GM19239 (cell line): ENCODE results near the gene GLIS2.

Experiments used
- DNase-seq: peaks from one replicate; pipeline ENCODE4 v3.0.0; 2011; ENCODE audit warnings: low spot score; ENCODE audit not compliant: insufficient read length
- FAIRE-seq: peaks from 2 replicates; lab custom pipeline; 2011; peaks lifted over from hg19 to GRCh38; lab: Jason Lieb, UNC

The GLIS2 gene

DNA sequence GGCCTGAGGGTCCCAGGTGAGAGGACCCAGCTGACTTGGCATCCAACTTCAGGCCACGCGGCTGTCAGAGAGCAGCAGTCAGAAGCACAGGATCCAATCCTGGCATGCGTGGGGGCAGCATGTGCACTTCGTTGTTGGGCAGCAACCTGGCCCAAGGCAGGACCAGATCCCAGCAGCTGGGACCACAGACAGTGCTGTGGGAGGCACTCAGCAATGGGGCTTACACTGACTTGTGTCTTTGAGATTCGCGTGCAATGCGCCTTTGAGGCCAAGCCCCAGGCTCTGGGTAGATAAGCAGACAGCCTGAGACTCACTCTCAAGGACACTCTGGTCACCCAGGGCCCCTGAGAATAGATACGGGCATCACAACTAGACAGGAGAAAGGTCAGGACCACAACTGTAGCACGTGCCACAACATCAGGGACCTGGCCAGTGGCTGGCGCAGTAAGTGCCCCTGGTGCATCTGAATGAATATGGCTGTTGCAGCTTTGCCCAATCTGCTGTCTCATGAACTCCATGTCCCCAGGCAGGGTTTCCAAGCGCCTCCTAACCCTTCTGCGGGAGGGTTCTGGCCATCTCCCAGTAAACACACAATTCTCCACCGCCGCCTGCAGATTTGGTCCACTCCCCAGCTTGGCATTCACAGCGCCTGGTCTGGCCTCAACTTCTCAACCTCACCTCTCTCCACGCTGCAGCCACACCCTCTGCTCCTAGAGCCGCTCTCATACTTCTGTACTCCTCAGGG, 32.1 kb downstream of the GLIS2 start:
- FAIRE-seq = no peak

DNA sequence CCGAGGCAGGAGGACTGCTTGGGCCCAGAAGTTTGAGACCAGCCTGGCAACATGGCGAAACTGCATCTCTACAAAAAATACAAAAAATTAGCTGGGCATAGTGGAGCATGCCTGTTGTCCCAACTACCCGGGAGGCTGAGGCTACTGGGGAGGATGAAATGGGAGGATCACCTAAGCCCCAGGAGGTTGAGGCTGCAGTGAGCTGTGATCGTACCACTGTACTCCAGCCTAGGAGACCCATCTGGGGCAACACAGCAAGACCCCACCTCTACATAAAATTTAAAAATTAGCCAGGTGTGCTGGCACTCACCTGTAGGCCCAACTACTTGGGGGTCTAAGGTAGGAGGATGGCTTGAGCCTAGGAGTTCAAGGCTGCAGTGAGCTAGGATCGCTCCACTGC, 33.5 kb downstream of the GLIS2 start:
- FAIRE-seq (no peak), DNase-seq (no peak)

More for the DNA sequence above, 32.1 kb downstream of the GLIS2 start:
- DNase-seq = no peak

DNA sequence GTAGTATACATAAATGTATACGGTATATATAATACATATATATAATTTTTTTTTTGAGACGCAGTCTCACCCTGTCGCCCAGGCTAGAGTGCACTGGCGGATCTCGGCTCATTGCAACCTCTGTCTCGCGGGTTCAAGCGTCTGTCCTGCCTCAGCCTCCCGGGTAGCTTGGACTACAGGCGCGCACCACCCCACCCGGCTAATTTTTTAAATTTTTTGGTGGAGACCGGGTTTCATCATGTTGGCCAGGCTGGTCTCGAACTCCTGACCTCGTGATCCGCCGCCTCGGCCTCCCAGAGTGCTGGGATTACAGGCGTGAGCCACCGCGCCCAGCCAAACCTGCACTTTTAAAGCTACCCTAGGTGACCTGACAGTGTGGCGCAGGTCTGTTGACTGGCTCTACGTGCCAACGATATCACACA, 34.5 kb downstream of the GLIS2 start:
- no peak for DNase-seq
- FAIRE-seq = no peak

DNA sequence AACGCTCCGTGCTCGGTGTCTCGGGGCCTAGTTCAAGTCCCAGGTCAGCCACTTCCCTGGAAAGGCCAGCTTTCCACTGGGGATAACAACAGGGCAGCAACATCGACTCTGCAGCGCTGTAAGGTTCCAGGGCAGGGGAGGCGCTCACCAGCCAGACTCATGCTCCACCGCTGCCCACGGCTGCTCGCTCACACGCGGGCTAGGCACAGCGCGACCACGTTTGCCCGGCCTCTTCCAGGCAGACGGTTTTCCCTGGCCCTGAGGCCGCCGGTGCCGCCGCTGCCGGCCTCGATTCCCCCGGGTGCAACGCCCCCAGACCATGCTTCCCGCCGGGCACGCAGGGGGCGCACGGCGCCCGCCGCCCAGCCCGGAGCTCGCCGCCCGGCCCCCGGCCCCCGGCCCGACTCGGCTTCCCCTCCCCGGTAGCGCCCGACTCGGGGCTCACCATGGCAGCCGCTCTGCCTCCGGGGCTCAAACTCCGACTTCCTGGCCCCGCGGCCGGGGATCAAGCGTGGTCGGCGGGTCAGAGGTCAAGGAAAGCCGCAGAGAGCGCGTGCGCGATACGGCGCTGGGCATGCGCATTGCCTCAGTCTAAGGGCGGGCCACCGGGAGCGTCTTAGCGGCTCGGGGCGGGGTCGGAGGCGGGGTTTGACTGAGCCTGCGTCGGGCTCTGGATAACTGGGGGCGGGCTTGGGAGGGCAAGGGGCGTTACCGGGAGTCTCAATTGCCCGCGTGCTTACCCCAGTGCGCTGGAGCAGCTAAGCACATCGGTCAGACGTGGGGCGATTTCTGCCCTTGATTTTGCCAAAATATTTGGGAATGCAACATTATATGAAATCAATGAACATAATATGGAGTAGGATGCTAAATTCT, 35.2 kb downstream of the GLIS2 start, which contains the start of gene PAM16:
TSS of gene PAM16 (minus strand) at position 535 of the 873 bp plus-strand sequence. CDS start at position 448, 87 bp downstream.
- DNase-seq (peak; percentile 97), FAIRE-seq (peak; percentile 94)

DNA sequence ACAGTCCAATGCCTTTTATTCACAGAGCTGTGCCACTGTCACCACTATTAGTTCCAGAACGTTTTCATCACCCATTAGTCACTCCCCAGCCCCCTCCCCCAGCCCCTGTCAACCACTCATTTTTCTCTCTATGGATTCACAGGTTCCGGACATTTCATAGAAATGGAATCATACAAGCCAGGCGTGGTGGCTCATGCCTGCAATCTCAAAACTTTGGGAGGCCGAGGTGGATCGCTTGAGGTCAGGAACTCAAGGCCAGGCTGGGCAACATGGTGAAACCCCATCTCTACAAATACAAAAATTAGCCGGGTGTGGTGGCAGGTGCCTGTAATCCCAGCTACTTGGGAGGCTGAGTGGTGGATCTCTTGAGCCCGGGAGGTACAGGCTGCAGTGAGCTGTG, 36.0 kb downstream of the GLIS2 start:
- FAIRE-seq = no peak
- DNase-seq = no peak

DNA sequence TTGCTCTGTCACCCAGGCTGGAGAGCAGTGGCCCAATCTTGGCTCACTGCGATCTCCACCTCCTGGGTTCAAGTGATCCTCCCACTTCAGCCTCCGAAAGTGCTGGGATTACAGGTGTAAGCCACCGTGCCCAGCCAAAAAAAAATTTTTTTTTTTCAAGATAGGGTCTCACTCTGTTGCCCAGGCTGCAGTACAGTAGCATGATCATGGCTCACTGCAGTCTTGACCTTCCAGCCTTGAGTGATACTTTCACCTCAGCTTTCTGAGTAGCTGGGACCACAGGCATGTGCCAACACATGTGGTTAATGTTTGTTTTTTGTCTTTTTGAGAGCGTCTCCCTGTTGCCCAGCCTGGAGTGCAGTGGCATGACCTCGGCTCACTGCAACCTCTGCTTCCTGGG, 37.0 kb downstream of the GLIS2 start:
- FAIRE-seq (no peak), DNase-seq (no peak)

DNA sequence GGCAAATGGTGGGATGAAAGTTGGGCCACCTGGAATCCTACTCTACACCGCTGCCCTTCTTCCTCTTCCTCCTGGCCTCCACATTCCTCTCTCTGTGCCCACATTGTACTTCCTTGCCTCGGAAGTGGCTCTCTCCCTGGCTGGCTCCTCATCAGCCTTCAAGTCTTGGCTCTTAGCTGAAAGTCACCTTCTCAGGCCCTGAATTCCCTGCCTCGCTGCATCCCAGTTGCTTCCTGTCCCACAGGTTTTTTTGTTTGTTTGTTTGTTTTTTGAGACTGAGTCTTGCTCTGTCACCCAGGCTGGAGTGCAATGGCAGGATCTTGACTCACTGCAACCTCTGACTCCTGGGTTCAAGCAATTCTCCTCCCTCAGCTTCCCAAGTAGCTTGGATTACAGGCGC, 37.8 kb downstream of the GLIS2 start:
- FAIRE-seq = no peak
- no peak for DNase-seq

DNA sequence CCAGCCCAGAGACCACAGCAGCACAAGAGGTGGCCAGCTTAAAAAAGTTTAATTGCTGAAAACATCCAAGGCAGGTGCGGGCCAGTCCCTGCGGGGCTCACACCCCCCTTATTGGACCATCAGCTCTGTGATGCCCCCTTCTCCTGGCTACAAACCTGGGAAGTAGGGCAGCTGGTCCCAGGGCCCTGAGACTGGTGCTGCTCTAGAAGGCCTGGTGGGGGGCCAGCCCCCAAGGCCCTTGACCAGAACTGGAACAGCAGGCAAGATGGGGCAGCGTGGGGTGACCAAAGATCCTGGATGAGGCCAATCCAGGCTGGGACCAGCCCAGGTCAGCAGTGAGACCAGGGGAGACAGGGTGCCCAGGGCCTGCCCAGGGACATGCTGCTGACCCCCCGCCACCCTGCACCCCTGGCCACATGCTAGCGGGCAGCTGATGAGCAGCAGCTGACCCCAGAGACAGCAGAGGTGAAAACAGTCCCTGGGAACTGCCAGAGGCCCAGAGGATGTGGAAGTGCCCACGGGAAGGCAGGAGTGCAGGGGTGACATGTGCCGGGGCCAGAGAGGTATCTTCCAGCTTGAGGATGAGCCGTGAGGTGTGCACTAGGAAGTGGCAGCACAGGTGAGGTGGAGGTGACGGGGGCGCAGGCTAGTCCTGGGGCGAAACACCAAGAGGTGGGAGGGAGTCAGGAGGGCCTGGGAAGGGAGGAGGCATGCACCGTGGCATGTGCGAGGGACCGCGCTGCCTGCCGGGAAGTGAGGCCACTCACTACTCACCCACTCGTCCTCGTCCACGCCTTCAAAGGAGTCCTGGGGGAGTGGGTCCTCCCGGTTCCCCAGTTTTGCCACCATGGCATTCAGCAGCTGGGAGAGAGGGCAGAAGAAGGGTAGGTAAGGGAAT, 38.9 kb downstream of the GLIS2 start:
- no peak for DNase-seq
- no peak for FAIRE-seq

DNA sequence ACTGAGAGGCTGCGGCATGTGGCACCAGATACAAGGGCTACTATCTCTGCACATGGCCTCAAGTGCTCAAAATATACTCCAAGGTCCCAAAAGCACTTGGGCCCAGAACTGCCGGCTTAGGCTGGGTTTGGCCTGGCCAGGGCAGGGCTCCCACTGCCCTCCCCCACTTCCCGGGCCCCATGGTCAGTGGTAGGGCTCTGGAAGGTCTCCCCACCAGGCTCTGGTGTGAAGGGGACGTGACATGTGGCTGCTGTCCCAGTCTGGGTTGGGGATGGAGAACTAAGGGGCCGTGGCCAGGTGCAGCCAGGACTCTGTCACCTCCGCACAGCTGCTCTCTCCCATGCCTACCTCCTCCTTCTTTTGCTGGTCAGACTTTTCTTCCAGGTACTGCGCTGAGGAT, 41.0 kb downstream of the GLIS2 start:
- FAIRE-seq (no peak), DNase-seq (no peak)

DNA sequence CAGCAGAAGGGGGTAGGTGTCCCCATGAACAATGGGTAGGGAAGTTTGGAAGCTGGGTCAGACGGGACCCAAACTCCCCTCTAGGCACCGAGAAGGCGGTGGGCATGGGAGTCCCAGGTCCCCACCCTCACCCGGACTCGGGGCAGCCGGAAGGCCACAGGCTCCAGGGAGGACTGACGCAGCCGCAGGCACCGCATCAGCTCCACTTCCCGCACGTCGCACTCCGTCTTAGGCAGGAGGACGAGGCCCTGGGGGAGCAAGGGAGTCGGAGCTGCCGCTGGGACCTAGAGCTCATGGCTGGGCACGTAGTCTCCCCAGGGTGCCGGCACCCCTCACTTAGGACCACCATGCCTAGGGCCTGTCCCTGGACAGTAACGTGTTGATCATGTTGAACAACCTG, 42.4 kb downstream of the GLIS2 start:
- no peak for DNase-seq
- FAIRE-seq = no peak

DNA sequence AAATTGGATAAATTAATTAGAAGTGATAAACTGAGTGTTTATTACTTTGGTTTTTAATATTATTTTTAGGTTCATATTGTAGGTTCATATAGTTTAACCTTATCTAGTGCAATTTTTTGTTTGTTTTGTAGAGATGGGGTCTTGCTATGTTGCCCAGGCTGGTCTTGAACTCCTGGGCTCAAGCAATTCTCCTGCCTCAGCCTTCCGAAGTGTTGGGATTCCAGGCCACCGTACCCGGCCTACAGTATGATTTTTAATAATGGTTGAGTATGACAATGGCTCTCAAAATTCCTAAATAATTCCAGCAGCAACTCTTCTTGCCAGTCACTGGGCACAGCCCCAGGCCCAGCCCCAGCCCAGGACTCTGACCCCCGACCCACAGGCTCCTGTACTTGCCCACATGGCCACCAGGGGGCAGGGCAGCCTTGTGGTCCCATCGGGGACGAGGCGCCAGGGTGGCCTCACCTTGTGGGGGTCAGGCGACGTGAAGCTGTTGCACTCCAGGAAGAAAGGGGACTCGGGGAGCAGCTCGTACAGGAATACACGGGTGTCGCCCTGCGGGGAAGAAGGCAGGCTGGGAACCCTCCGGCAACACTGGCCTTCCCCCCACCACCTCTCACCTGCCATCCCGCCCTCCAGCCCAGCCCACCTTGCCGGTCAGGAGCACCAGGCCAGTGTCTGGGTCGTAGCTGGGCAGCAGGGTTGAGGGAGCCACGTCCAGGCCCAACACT, 43.1 kb downstream of the GLIS2 start:
- FAIRE-seq = peak; percentile 23

DNA sequence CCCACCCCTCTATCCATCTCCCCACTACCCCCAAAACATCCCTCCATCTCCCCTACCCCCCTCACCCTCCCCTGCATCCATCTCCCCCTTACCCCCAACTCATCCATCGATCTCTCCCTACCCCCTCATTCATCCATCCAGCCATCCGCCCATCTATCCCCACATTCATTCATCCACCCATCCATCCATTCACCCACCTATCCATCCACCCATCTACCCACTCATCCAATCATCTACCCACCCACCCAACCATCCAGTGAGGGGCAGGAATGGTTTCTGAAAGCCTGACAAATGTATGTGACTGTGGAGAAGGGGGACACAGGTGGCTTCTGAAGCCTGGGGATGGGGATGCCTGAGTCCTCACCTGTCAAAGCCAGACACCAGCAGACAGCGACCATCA, 44.0 kb downstream of the GLIS2 start:
- FAIRE-seq (no peak), DNase-seq (no peak)

More for the DNA sequence above, 43.1 kb downstream of the GLIS2 start:
- DNase-seq = peak; percentile 64

DNA sequence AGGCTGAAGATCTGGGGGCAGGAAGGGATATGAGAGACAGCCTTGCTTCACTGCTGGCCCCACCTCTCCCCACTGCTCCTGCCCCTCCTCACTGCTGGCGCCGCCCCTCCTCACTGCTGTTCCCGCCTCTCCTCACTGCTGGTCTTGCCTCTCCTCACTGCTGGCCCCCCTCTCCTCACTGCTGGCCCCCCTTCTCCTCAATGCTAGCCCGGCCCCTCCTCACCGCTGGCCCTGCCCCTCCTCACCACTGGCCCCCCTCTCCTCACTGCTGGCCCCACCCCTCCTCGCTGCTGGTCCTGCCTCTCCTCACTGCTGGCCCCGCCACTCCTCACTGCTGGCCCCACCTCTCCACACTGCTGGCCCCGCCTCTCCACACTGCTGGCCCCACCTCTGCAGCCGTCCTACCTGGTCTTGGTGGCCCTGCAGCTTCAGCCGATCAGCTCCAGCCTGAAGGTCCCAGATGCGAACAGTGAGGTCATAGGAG, 44.7 kb downstream of the GLIS2 start:
- FAIRE-seq = no peak

DNA sequence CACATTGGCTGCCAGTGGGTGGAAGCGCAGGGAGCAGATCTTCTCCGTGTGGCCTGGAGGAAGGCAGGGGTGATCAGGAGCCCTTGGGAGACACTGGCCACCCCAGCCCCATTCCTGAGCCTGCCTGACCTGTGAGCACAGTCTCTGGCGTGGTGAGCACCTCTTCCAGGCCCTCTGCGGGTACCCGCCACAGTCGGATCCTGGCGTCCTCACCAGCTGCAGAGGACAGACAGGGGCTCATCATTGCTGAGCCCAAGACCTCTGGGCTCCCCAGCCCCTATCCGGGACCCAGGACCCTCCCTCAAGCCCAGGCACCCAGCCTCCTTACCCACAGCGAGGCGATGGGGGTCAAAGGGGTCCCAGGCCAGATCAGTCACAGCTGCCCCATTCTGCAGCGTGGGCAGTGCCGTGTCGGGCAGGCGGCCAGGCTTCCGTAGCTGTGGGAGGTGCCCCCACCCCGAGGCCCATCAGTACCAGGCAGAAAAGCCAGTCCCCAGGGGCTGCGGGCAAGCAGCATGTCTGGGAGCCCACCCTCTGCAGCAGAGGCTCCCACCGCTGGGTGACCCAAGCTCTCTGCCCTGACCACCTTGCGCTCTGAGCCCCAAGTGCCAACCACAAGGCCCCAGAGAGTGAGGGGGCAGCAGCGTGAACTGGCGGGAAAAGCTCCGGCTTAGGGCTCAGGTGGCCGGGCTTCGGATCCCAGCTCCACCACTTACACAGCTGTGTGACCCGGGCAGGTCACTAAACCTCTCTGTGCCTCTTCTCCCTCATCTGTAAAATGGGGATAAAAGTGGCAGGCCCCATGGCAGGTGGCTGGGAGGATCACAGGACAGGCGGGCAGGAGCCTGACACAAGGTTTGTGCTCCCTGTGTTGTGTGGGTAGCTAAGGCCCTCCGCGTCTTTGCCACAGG, 45.4 kb downstream of the GLIS2 start:
- DNase-seq (no peak), FAIRE-seq (no peak)

More for the DNA sequence above, 44.7 kb downstream of the GLIS2 start:
- DNase-seq = no peak

DNA sequence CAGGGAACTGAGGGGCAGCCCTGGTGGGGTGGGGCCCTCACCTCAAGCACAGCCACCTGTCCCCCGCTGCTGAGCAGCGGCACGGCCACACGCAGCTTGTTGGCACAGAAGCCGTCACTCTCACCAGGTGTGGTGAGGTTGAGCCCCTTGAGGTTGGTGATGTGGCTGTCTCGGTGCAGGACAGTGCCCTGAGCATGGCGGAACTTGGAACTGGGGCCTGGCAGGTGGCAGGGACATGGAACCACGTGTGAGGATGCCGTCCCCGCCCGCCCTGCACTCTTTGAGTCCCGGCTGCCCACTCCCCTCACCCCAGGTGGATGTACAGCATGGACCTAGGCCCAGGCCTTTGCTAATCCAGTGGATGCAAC, 46.1 kb downstream of the GLIS2 start:
- FAIRE-seq (no peak), DNase-seq (no peak)

DNA sequence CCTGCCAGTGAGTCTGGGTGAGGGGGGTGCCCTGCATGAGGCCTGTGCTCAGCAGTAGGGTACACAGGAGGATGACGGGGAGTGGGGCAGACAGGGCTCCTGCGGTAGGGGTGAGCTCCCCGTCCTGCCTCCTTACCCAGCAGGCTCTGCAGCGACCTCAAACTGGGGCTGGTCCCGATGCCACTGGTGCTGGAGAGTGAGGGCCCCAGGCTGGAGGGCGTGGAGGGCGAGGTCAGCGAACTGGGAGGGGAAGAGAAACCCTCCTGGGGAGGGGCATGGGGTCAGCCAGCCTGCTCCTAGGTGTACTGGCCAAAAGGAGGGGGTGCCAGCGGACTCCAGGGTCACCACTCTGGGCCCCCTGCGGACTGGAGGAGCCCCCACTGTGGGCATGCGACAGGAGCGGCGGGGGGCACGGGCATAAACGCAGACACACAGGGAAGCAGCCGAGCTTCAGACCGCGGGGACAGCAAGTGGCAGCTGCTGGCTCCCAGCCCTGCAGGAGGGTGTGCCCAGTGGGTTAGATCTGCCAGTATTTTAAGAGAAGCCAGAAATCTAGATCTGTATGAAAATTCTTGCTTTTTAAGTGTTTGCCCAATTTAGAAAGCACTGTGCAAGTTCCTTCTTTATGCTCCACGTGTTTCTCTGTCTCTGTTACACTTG, 46.7 kb downstream of the GLIS2 start:
- FAIRE-seq (no peak), DNase-seq (no peak)

DNA sequence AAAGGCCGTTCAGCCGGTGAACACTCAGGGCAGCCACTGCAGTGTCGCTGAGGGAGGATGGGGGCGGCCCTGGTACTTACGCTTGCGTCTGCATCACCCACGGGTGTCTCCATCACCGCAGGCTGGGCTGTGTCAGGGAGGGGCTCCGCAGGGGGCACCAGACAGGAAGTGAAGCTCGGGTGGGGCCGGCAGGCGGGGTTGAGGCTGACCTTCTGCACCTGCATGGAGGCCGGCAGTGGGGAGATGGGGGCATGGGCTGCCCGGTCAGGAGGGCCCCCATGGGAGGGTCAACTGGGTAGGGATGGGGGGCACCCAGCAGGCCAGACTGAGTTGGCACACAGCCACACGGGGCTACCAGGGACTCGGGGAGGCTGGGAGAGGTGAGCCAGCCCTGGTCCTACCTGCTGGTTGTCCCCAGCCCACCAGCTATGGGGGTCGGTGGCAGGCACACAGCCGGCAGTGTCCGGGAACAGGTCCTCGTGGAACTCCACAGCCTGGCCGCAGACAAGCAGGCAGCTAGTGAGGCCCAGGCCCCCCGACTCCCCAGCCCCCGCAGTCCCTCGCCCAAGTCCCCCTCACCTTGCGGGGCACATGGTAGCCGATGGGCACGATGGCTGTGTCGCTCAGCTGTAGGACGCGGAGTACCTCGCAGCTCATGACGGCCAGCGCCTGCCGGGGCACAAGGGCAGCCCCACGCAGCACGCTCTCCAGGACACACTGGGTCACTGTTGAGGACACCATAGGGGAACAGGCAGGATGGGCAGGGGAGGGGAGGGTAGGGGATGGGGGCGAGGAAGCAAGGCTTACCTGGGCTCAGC, 48.5 kb downstream of the GLIS2 start:
- DNase-seq (no peak), FAIRE-seq (no peak)
